ENCODE measurements around the gene TCF20. TPM values are rescaled to one million over a fixed set of nuclear protein-coding genes. Genes with fewer than 3 reads are reported as not detected.

TCF20 gene
- total RNA-seq, 6 donors from 2014 or later, result 27.5 to 49.9 (median 45.1) TPM

GRCh38 chr22:42286205-42286604 lies 15.8 kb upstream of the TCF20 start:
- TF ChIP-seq POLR2AphosphoS5 (IDR thresholded peaks at IDR 0.05) (no peak), EP300 (IDR thresholded peaks at IDR 0.05) (no peak), CTCF (IDR thresholded peaks at IDR 0.05) (no peak), POLR2A (IDR thresholded peaks at IDR 0.05) (no peak)
- no peak for DNase-seq
- Histone ChIP-seq H3K4me3 (no peak overlapping the region), H3K4me1 (peaks cover 13 to 17% (median 14%) of the 10 kb centered on the region in 4 donors), H3K27ac (no peak overlapping the region), H3K9me3 (no peaks in the 10 kb centered on the region), H3K27me3 (peaks cover 0 to 15% (median 6%) of the 10 kb centered on the region in 4 donors), H3K36me3 (no peaks in the 10 kb centered on the region)
- 76 to 85% methylated on average over 2 to 3 of the region's 3 CpGs for whole genome bisulfite sequencing, 2 donors
- no peak for ATAC-seq (ENCODE audit: low FRiP score in 2 of 2)

- WGBS, 2 donors, result 89 to 90% methylated on average over 5 of the region's 5 CpGs
- H3K36me3 ChIP-seq, result no peaks in the 10 kb centered on the region
- no peaks in the 10 kb centered on the region for H3K9me3 ChIP-seq
- peaks cover 0 to 15% (median 6%) of the 10 kb centered on the region in 4 donors for H3K27me3 ChIP-seq
- H3K27ac ChIP-seq, result no peak overlapping the region
- TF ChIP-seq CTCF (IDR thresholded peaks at IDR 0.05) (no peak), POLR2A (IDR thresholded peaks at IDR 0.05) (no peak), POLR2AphosphoS5 (IDR thresholded peaks at IDR 0.05) (no peak), EP300 (IDR thresholded peaks at IDR 0.05) (no peak)
- no peak for ATAC-seq (ENCODE audit: low FRiP score in 2 of 2)
- H3K4me3 ChIP-seq, result no peak overlapping the region
- peaks cover 13 to 17% (median 14%) of the 10 kb centered on the region in 4 donors for H3K4me1 ChIP-seq
- DNase-seq, result no peak
Measured at GRCh38 chr22:42285604-42286003, 15.2 kb upstream of the TCF20 start.

- peaks cover 0 to 15% (median 6%) of the 10 kb centered on the region in 4 donors for H3K27me3 ChIP-seq
- TF ChIP-seq POLR2AphosphoS5 (IDR thresholded peaks at IDR 0.05) (no peak), POLR2A (IDR thresholded peaks at IDR 0.05) (no peak), EP300 (IDR thresholded peaks at IDR 0.05) (no peak), CTCF (IDR thresholded peaks at IDR 0.05) (no peak)
- H3K36me3 ChIP-seq, result no peaks in the 10 kb centered on the region
- DNase-seq, result no peak
- 93 to 95% methylated on average over 9 to 14 of the region's 14 CpGs for WGBS, 2 donors
- H3K4me3 ChIP-seq, result no peak overlapping the region
- H3K4me1 ChIP-seq, result peaks cover 13 to 17% (median 14%) of the 10 kb centered on the region in 4 donors
- H3K9me3 ChIP-seq, result no peaks in the 10 kb centered on the region
- no peak for ATAC-seq (ENCODE audit: low FRiP score in 2 of 2)
- no peak overlapping the region for H3K27ac ChIP-seq
Measured at GRCh38 chr22:42284643-42285181, 14.3 kb upstream of the TCF20 start.

GRCh38 chr22:42284202-42284591 lies 13.7 kb upstream of the TCF20 start:
- no peak for TF ChIP-seq EP300 (IDR thresholded peaks at IDR 0.05)
- TF ChIP-seq CTCF (IDR thresholded peaks at IDR 0.05), result no peak
- no peak for TF ChIP-seq POLR2A (IDR thresholded peaks at IDR 0.05)
- no peak for TF ChIP-seq POLR2AphosphoS5 (IDR thresholded peaks at IDR 0.05)
- peak overlapping the region in 1 of 4 donors; percentile 32 for H3K4me3 ChIP-seq
- no peak for DNase-seq
- no peak overlapping the region for H3K27ac ChIP-seq
- WGBS, 2 donors, result 45 to 48% methylated on average over 4 to 7 of the region's 7 CpGs
- H3K4me1 ChIP-seq, result peaks cover 13 to 17% (median 16%) of the 10 kb centered on the region in 4 donors
- H3K9me3 ChIP-seq, result no peaks in the 10 kb centered on the region
- no peaks in the 10 kb centered on the region for H3K36me3 ChIP-seq
- ATAC-seq (ENCODE audit: low FRiP score in 2 of 2), result no peak
- peaks cover 0 to 15% (median 6%) of the 10 kb centered on the region in 4 donors for H3K27me3 ChIP-seq

All from upper lobe of left lung (tissue), 6 donors.